Fibroblast of skin of right biceps (primary cell): ENCODE results near the gene SMAD3.
"Not testable (repeated sequence)": the region's sequence is repeated elsewhere in the genome, so short reads cannot be mapped to it uniquely, and the experiment has no call there.

Source experiments
- DNase-seq: peaks from one replicate; pipeline ENCODE4 v3.0.0-alpha.2; 2013

The SMAD3 gene

GRCh38 chr15:67110958-67111864, 45.8 kb downstream of the SMAD3 start:
- DNase-seq, result peak; percentile 84

DNA sequence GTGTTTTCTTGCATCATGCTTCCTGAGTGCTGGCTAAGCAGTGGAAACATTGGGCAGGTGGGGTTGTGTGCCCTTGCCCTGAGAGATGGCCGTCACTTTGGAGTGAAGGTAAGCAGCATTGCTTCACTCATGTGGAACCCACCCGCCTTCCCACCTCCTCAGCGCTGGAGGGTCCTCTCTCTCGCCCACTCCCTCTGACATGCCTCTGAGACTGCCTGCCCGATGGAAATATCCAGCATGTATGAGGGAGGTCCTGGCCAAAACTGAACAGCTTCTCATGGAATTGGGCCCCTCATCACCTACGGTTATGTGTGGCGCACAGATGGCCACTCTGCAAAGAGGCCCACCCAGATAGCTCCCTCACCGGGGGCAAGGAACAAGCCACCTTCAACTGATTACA, 48.6 kb downstream of the SMAD3 start:
- DNase-seq, result no peak

DNA sequence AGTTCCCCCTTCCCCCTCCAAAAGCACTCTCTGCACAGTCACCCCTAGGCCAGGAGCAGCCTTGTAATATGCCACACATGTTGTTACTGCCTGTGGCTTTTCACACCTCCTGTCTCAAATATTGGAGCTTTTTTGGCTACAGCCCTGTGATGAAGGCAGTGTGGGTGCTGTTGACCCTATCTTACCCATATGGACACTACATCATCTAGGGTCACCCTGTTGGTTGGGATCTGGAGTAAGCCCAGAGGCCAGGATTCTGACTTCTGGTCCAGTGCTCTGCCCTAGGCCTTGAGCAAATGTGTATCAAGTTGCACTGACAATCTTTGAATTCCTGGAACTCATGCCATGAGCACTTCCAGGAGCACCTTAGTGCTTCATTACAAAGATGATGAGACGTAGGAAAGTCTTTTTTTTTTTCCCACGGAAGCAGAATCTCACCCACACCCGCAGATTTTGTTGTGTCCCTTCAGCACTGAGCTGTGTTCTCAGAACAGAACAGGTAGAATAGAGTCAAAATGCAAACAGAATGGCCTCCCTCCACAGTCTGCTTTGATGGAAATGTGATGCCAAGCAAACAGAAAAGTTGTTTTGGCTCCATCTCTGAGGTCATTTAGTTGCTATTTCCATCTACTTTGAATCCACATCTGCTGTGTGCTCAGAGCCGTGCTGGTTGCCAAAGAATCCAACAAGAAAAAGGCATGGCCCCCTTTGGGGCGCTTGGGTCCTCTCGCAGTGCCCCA, 49.6 kb downstream of the SMAD3 start:
- DNase-seq, result peak; percentile 36

DNA sequence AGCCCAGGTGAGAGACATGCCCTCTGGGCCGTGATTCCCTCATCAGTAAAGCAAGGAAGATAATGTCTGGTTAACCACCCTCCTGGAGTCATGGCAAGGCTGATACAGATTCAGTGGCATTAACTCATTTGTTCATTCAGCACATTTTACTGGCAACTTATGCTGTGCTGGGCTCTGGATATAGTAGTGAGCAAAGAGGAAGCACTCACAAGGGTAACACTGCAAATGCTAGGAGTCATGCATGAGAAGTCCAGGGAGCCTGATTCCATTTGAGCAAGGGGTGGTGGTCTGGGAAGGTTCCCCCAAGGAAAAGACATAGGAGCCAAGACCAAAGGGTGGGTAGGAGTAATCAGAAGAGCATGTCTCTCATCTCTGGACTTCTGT, 50.2 kb downstream of the SMAD3 start:
- no peak for DNase-seq

DNA sequence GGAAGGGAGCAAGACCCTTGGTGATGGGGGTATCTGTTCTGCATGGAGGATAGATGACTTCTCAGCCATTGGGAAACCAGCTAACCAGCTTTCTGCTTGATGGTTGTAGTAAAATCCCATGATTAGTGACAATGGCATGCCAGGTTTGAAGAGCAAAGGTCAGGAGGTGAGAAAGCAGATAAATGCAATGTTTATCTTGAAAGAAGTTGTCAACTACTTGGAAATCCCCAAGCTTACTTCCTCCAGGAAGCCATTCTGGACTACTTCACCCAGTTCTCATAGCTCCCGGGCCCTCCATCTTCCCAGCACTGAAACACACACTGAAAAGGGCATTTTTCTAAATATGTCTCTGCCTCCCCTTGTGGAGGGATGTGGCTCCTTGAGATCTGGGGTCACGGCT, 51.3 kb downstream of the SMAD3 start:
- DNase-seq, result no peak

- DNase-seq, result peak; percentile 76
Measured at GRCh38 chr15:67117370-67117769, 52.0 kb downstream of the SMAD3 start.

GRCh38 chr15:67118808-67119207, 53.4 kb downstream of the SMAD3 start:
- DNase-seq, result peak; percentile 44

DNA sequence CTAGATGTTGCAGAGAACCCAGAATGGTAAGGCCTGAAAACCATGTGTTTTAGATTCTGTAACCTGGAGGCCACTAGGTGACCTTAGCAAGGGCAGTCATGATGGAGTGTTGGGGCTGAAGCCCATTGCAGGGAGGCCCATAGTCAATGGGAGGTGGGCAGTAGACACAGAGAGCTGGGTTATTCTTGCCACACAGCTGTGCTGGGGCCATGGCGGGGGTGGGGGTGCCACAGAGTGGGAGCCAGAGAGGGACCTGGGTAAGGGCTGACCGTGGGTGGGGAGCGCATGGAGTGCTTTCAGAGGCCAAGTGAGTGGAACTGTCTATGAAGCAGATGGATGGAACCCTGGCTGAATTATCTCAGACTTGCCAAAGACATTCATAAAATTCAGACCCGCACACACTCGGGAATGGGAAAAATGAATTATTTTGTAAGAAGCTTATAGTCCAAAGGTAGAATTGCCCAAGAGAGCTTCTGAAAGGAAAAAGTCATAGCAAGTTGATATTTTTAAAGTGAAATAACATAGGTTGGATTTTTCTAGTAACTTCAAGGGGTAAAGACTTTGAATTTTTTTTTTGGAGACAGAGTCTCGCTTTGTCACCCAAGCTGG, 53.9 kb downstream of the SMAD3 start:
- no peak for DNase-seq

- DNase-seq, result no peak
Measured at GRCh38 chr15:67120009-67120838, 54.8 kb downstream of the SMAD3 start.

- peak; percentile 75 for DNase-seq
Measured at GRCh38 chr15:67120839-67121643, 55.6 kb downstream of the SMAD3 start.

- no peak for DNase-seq
Measured at GRCh38 chr15:67121644-67122605, 56.5 kb downstream of the SMAD3 start.

- not testable (repeated sequence) for DNase-seq
Measured at GRCh38 chr15:67122816-67123215, 57.4 kb downstream of the SMAD3 start.

GRCh38 chr15:67123291-67123690, 57.9 kb downstream of the SMAD3 start:
- DNase-seq, result peak; percentile 26

GRCh38 chr15:67124111-67124510, 58.7 kb downstream of the SMAD3 start:
- no peak for DNase-seq

- no peak for DNase-seq
Measured at GRCh38 chr15:67124911-67125588, 59.6 kb downstream of the SMAD3 start.

GRCh38 chr15:67125589-67126502, 60.4 kb downstream of the SMAD3 start:
- DNase-seq, result peak; percentile 98

DNA sequence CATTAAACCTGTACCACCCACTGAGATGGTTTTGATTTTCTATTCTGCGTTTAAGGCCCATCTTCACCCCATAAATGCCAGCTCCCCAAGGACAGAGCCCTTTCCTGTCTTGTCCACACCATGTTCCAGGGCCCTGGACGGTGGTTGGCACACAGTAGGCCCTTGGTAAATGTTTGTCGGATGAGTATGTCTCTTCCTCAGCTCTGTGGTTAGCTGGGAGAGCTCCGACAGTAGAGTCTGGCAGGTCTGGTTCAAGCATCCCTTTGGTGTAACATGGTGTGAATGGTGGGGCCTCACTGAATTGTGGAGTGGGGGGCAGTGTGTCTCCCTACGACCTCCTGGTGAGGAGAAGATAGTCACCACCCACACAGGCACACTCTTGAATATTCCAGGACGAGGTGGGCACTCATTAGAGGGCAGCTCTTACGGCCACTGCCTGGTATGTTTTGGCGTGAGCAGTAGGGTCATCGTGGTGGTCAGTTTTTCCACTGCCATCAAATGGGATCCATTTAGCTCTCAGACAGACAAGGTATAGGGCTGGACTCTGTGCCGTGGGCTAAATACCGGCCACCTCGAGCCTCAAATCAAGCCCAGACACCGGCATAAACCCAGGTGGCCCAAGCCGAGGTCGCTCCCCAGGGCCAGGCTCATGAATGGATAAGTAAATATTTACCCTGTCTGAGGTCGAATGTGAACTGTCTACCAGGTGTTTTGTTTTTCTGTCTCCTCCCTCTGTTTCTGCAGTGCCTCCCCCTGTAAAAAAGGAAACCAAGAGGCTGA, 61.3 kb downstream of the SMAD3 start:
- DNase-seq, result peak; percentile 57

- DNase-seq, result no peak
Measured at GRCh38 chr15:67127331-67127664, 61.9 kb downstream of the SMAD3 start.
